Neuronal stem cell (in vitro differentiated cells): ENCODE results near the gene POU2F2.
A peak's percentile ranks its signal among the peaks of the same experiment; 100 is the strongest.

Experiments used
- DNase-seq: peaks from one replicate; pipeline ENCODE4 v3.0.0-alpha.2; 2013; ENCODE audit warnings: low spot score
- H2AFZ ChIP-seq: one replicate; pipeline ENCODE4 v1.6.1; 2013; ENCODE audit warnings: mild to moderate bottlenecking, low read length, inconsistent platforms
- H2AK5ac ChIP-seq: 2 replicates; pipeline ENCODE4 v1.6.1; 2013; ENCODE audit warnings: low read depth, mild to moderate bottlenecking, inconsistent platforms, low read length, moderate library complexity, mixed read lengths
- H2BK120ac ChIP-seq: 2 replicates; pipeline ENCODE4 v1.6.1; 2013; ENCODE audit warnings: low read depth, mild to moderate bottlenecking, inconsistent platforms, low read length, moderate library complexity, mixed read lengths
- H2BK12ac ChIP-seq: one replicate; pipeline ENCODE4 v1.6.1; 2013; ENCODE audit warnings: low read length, inconsistent platforms
- H2BK15ac ChIP-seq: 2 replicates; pipeline ENCODE4 v1.6.1; 2013; ENCODE audit warnings: mild to moderate bottlenecking, low read length, inconsistent platforms, mixed read lengths
- H2BK5ac ChIP-seq: one replicate; pipeline ENCODE4 v1.6.1; 2013; ENCODE audit warnings: inconsistent platforms, mild to moderate bottlenecking, low read length, moderate library complexity
- H3K14ac ChIP-seq: one replicate; pipeline ENCODE4 v1.6.1; 2013; ENCODE audit warnings: low read length, inconsistent platforms
- H3K18ac ChIP-seq: 2 replicates; pipeline ENCODE4 v1.6.1; 2013; ENCODE audit warnings: low read length, inconsistent platforms
- H3K23ac ChIP-seq: 2 replicates; pipeline ENCODE4 v1.6.1; 2013; ENCODE audit warnings: low read depth, mild to moderate bottlenecking, mixed read lengths, low read length, inconsistent platforms; ENCODE audit not compliant: poor library complexity
- H3K27ac ChIP-seq: replicated peaks from 3 replicates; pipeline ENCODE4 v1.5.1; 2013; ENCODE audit warnings: low read length, inconsistent platforms
- H3K27me3 ChIP-seq, 3 experiments: 2 replicates each; pipeline ENCODE4 v1.6.1; 2013; ENCODE audit warnings: low read length in 3 of 3, mild to moderate bottlenecking in 2 of 3, inconsistent platforms in 1 of 3, low read depth in 1 of 3, mixed read lengths in 1 of 3, moderate library complexity in 1 of 3; ENCODE audit not compliant: control insufficient read depth in 3 of 3, insufficient read depth in 3 of 3
- H3K36me3 ChIP-seq, 2 donors: replicated peaks in 1 of 2; 2 replicates each; pipeline ENCODE4 v1.6.1; 2013; ENCODE audit warnings: low read length in 2 of 2; ENCODE audit not compliant: control insufficient read depth in 2 of 2, insufficient read depth in 2 of 2
- H3K4ac ChIP-seq: 2 replicates; pipeline ENCODE4 v1.6.1; 2013; ENCODE audit warnings: inconsistent platforms, mild to moderate bottlenecking, low read length, moderate library complexity
- H3K4me1 ChIP-seq, 2 donors: 1 replicate in 1 of 2; 2 replicates in 1 of 2; pipeline ENCODE4 v1.6.1; 2013; ENCODE audit warnings: low read length in 2 of 2, low read depth in 1 of 2; ENCODE audit not compliant: control insufficient read depth in 2 of 2, insufficient read depth in 1 of 2
- H3K4me2 ChIP-seq: one replicate; pipeline ENCODE4 v1.6.1; 2013; ENCODE audit warnings: mild to moderate bottlenecking, low read length, inconsistent platforms; ENCODE audit not compliant: insufficient read depth, poor library complexity, severe bottlenecking
- H3K4me3 ChIP-seq, 2 donors: 2 replicates each; pipeline ENCODE4 v1.5.1; 2013; ENCODE audit warnings: low read length in 2 of 2, mild to moderate bottlenecking in 2 of 2, inconsistent platforms in 1 of 2, moderate library complexity in 1 of 2
- H3K79me1 ChIP-seq: one replicate; pipeline ENCODE4 v1.6.1; 2013; ENCODE audit warnings: low read depth, mild to moderate bottlenecking, inconsistent platforms, low read length, moderate library complexity
- H3K9ac ChIP-seq: one replicate; pipeline ENCODE4 v1.6.1; 2013; ENCODE audit warnings: mild to moderate bottlenecking, low read depth, low read length, inconsistent platforms; ENCODE audit not compliant: poor library complexity
- H3K9me3 ChIP-seq, 2 donors: replicated peaks in 1 of 2; 2 replicates each; pipeline versions ENCODE3 to v1.6.1; 2013; ENCODE audit warnings: low read length in 2 of 2, mild to moderate bottlenecking in 2 of 2, inconsistent platforms in 1 of 2, low read depth in 1 of 2, mixed read lengths in 1 of 2, moderate library complexity in 1 of 2; ENCODE audit not compliant: control insufficient read depth in 2 of 2, insufficient read depth in 1 of 2
- H4K8ac ChIP-seq: one replicate; pipeline ENCODE4 v1.6.1; 2013; ENCODE audit warnings: low read depth, mild to moderate bottlenecking, inconsistent platforms, low read length, moderate library complexity
- H4K91ac ChIP-seq: one replicate; pipeline ENCODE4 v1.6.1; 2013; ENCODE audit warnings: low read length, low read depth, mild to moderate bottlenecking, inconsistent platforms; ENCODE audit not compliant: poor library complexity
- WGBS, 2 donors: extraction: QIAGEN DNeasy Blood & Tissue Kit; methylation state at CpG; one replicate each; pipeline ENCODE4 v1.1.7; 2013; ENCODE audit warnings: missing lambda C conversion rate in 2 of 2, mixed read lengths in 1 of 2; ENCODE audit not compliant: insufficient read length in 2 of 2, insufficient replicate concordance in 1 of 2; ENCODE audit errors: extremely low coverage in 2 of 2; 5-methylcytosine and 5-hydroxymethylcytosine counted together

Gene POU2F2

DNA sequence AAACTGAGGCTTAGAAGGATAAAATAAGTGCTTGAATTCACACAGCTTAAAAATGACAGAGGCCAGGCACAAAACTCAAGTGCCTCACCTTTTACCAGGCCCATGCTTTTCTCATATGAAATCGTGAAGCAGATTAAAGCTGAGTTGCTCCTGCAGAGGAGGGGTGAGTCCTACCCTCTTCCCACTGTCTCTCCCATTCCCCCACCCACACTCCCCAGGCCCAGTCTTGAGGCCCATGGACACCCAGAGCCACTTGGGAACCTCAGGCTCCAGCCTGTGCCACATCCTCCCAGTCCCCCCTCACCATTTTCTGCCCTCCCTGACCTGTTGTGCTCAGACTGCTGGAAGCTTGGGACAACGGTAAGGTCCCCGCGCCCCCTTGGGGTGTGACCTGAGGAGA is 38.7 kb downstream of the POU2F2 start:
- no CpG with 5 or more reads among the region's 4 CpGs for WGBS, 2 donors
- Histone ChIP-seq H3K27me3 (peaks cover 2 to 7% (median 4%) of the 10 kb centered on the region in 3 experiments), H2AFZ (peak overlapping the region; percentile 73), H3K4me3 (no peak overlapping the region), H4K91ac (no peak overlapping the region), H3K36me3 (peaks cover 0 to 1% of the 10 kb centered on the region in 2 donors), H3K9me3 (no peaks in the 10 kb centered on the region), H2BK120ac (no peak overlapping the region), H2BK12ac (peak overlapping the region; percentile 16), H3K18ac (peak overlapping the region; percentile 29), H2AK5ac (no peak overlapping the region), H2BK15ac (peak overlapping the region; percentile 38), H3K4me1 (peaks cover 7 to 8% of the 10 kb centered on the region in 2 donors), H3K9ac (no peak overlapping the region), H3K79me1 (no peaks in the 10 kb centered on the region), H4K8ac (no peak overlapping the region), H2BK5ac (no peak overlapping the region), H3K4me2 (no peak overlapping the region), H3K4ac (no peak overlapping the region), H3K27ac (no peak overlapping the region), H3K14ac (no peak overlapping the region), H3K23ac (no peak overlapping the region)
- DNase-seq: no peak

DNA sequence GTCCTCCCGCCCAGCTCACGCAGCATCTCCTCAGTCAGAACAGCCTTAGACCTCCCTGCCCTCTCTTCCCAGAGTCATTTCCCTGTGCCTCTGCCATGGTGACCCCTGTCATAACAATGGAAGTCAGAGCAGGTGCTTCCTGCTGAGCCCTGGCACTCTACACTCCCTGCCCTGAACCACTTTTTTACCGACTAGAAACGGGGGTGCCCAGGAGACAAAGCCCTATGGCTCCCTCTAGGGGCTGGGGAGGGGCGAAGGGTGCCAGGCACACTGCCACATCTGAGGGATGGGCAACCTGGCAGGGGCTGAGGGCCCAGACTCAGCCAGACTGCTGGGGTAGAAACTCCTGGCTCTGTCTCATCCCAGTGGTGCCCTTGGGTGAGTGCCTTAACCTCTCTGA is 39.9 kb downstream of the POU2F2 start:
- Histone ChIP-seq H2BK120ac (no peak overlapping the region), H2BK15ac (no peak overlapping the region), H3K23ac (peak overlapping the region; percentile 5), H3K9ac (no peak overlapping the region), H3K27me3 (peaks cover 2 to 7% (median 4%) of the 10 kb centered on the region in 3 experiments), H4K91ac (no peak overlapping the region), H3K4me2 (no peak overlapping the region), H3K27ac (no peak overlapping the region), H3K4ac (no peak overlapping the region), H3K4me3 (no peak overlapping the region), H4K8ac (no peak overlapping the region), H2BK5ac (no peak overlapping the region), H3K79me1 (no peaks in the 10 kb centered on the region), H2BK12ac (peak overlapping the region; percentile 4), H2AK5ac (peak overlapping the region; percentile 53), H3K9me3 (no peaks in the 10 kb centered on the region), H3K18ac (no peak overlapping the region), H3K14ac (no peak overlapping the region), H3K36me3 (peaks cover 0 to 1% of the 10 kb centered on the region in 2 donors), H3K4me1 (peaks cover 8 to 12% of the 10 kb centered on the region in 2 donors), H2AFZ (no peak overlapping the region)
- no CpG with 5 or more reads among the region's 5 CpGs for WGBS, 2 donors
- DNase-seq: no peak

DNA sequence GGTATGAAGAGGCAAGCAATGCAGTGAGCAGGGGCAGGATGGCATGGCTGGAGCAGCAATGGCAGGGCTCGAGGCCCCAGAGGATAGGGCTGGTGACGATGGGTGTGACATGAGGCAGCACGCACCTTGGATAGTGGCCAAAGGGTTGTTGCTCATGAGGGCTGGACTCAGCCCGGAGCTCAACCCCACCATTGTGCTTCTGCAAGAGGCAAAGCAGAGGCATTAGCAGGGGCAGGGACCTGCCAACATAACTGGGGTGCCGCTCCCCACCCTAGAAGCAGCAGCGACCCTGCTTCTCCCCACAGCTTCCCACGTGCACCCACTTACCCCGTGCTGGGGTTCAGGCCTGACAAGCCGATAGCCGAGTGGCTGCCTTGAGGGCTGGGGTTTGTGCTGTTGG is 40.5 kb downstream of the POU2F2 start:
- Histone ChIP-seq H2AK5ac (peak overlapping the region; percentile 49), H3K27ac (no peak overlapping the region), H3K14ac (no peak overlapping the region), H3K9me3 (no peaks in the 10 kb centered on the region), H3K4me1 (peaks cover 10 to 15% of the 10 kb centered on the region in 2 donors), H2BK5ac (no peak overlapping the region), H3K18ac (peak overlapping the region; percentile 52), H2BK12ac (peak overlapping the region; percentile 34), H3K23ac (no peak overlapping the region), H3K9ac (no peak overlapping the region), H3K4me2 (no peak overlapping the region), H3K79me1 (no peaks in the 10 kb centered on the region), H3K27me3 (peaks cover 2 to 6% (median 4%) of the 10 kb centered on the region in 3 experiments), H3K36me3 (peaks cover 0 to 1% of the 10 kb centered on the region in 2 donors), H2BK15ac (no peak overlapping the region), H3K4ac (no peak overlapping the region), H4K91ac (no peak overlapping the region), H4K8ac (no peak overlapping the region), H3K4me3 (no peak overlapping the region), H2BK120ac (no peak overlapping the region), H2AFZ (no peak overlapping the region)
- no peak for DNase-seq
- no CpG with 5 or more reads among the region's 10 CpGs for WGBS, 2 donors

DNA sequence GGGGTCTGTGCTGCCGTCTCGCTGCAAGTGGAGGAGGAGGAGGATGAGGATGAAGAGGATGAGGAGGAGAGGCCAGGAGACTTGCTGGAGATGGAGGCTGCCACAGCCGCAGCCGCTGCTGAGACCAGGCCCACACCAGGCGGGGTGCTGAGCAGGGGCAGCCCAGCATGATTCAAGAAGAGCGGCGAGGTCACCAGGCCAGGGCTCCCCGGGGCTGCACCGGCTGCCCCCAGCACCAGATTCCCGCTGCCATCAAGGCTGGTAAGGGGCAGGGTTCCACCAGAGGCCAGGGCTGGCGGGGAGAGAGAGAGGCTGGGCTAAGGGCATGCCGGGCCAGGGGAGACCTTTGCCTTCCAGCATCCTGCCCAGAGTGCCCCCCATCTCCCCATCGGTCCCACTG is 40.9 kb downstream of the POU2F2 start:
- Histone ChIP-seq H3K9me3 (no peaks in the 10 kb centered on the region), H3K23ac (no peak overlapping the region), H3K4me2 (no peak overlapping the region), H3K27me3 (peaks cover 0 to 1% (median under 1%) of the 10 kb centered on the region in 3 experiments), H2BK15ac (no peak overlapping the region), H4K8ac (no peak overlapping the region), H3K79me1 (no peaks in the 10 kb centered on the region), H3K27ac (no peak overlapping the region), H3K4ac (no peak overlapping the region), H3K9ac (no peak overlapping the region), H2BK5ac (no peak overlapping the region), H3K4me3 (no peak overlapping the region), H2BK12ac (no peak overlapping the region), H3K18ac (peak overlapping the region; percentile 52), H3K4me1 (peaks cover 8 to 20% of the 10 kb centered on the region in 2 donors), H2AFZ (no peak overlapping the region), H4K91ac (no peak overlapping the region), H3K36me3 (no peaks in the 10 kb centered on the region), H2AK5ac (peak overlapping the region; percentile 49), H3K14ac (no peak overlapping the region), H2BK120ac (no peak overlapping the region)
- WGBS, 2 donors: no CpG with 5 or more reads among the region's 13 CpGs
- DNase-seq: no peak
